AG10803 (cell line): ENCODE results near the gene IQCE.
"Not testable (repeated sequence)": the region's sequence is repeated elsewhere in the genome, so short reads cannot be mapped to it uniquely, and the experiment has no call there.

Source experiments
- DNase-seq: peaks from one replicate; pipeline ENCODE4 v3.0.0; 2010; ENCODE audit warnings: low read depth
- H3K4me3 ChIP-seq: 2 replicates; pipeline ENCODE4 v1.5.1; 2011; ENCODE audit warnings: mild to moderate bottlenecking, low read length, control low read depth
- TF ChIP-seq, protein P1 (sequence below): conservative IDR thresholded peaks from 2 replicates; pipeline ENCODE4 v1.5.1; 2011; ENCODE audit warnings: mild to moderate bottlenecking, low read length, control low read depth, inconsistent platforms

The IQCE gene

DNA sequence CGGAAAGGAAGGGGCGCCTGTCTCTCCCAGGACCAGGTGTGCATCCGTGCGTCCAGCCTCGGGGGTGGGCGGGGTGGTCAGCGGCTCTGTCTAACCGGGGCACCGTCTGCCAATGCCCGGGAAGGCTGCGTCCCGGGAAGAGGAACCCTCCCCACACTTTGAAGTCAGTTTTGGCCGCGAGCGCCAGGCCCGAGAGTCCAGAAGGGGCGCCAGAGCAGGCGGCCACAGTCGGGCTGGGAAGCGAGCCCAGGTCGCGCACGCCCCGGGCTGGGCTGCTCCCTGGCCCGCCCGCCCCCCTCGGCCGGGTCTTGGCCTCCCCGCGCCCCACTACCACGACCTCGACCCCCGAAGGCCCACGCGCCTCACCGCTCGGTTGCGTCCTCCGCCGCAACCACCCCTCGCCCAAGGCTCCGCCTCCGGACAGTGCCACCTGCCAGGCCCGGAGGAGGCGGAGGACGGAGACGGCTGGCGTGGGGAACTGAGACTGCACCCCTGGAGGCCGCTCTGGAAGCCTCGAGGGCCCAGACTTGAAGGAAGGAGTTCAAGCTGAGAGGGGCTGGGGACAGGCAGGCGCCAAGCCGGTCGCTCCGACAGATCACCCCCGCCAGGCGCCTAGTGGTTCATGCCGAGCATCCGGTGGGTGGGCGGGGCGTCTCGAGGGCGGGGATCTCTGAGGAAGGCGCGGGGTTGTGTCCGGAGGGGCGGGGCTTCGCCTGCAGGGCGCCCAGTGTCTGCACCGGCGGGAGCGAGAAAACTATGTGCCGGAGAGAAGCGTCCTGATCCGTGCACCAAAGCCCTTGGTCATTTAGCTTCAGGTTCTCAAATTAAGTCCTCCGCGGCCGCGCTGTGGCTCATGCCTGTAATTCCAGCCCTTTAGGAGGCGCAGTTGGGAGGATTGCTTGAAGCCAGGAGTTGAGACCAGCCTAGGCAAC, 3.4 kb upstream of the IQCE start, which contains the start of gene BRAT1:
Gene BRAT1 (minus strand): TSS at position 404 of the 932 bp plus-strand sequence. CDS start 1,093 bp downstream, outside the sequence.
- TF ChIP-seq, protein P1, sequence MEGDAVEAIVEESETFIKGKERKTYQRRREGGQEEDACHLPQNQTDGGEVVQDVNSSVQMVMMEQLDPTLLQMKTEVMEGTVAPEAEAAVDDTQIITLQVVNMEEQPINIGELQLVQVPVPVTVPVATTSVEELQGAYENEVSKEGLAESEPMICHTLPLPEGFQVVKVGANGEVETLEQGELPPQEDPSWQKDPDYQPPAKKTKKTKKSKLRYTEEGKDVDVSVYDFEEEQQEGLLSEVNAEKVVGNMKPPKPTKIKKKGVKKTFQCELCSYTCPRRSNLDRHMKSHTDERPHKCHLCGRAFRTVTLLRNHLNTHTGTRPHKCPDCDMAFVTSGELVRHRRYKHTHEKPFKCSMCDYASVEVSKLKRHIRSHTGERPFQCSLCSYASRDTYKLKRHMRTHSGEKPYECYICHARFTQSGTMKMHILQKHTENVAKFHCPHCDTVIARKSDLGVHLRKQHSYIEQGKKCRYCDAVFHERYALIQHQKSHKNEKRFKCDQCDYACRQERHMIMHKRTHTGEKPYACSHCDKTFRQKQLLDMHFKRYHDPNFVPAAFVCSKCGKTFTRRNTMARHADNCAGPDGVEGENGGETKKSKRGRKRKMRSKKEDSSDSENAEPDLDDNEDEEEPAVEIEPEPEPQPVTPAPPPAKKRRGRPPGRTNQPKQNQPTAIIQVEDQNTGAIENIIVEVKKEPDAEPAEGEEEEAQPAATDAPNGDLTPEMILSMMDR: peak; percentile 45
- peak; percentile 90 for DNase-seq
- peak within 1 kb of the TSS; percentile 85 for H3K4me3 ChIP-seq

DNA sequence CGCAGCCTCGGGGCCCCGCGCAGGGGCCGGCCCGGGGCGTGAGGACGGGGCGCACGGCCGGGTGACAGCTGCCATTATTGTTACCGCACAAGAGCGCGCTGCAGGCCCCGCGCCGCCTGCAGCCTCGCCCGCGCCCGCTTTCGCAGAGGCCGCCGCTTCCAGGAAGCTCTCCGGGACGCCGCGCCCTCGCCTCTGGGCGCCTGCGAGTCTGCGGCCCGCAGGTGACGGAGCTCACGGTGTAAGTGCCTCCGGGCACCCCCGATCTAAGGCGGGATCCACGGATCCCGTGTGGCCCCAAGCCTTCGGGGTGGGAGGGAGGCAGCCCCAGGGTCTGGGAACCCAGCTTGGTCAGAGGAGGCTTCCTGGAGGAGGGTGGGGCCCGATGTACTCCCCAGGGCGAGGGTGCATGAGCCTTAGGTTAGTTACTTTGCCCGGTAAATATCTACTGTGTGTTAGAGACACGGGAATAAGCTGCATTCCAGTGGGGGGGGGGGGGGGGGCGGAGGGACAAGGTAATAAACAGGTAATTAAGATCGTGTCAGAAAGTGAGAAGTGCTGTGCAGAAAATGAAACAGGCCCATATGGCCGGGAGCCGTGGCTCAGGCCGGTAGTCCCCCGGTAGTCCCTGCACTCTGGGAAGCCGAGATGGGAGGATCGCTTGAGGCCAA, 638 bp downstream of the IQCE start:
- no peak for DNase-seq
- TF ChIP-seq, protein P1: no peak
- H3K4me3 ChIP-seq: peak overlapping the region; percentile 85

DNA sequence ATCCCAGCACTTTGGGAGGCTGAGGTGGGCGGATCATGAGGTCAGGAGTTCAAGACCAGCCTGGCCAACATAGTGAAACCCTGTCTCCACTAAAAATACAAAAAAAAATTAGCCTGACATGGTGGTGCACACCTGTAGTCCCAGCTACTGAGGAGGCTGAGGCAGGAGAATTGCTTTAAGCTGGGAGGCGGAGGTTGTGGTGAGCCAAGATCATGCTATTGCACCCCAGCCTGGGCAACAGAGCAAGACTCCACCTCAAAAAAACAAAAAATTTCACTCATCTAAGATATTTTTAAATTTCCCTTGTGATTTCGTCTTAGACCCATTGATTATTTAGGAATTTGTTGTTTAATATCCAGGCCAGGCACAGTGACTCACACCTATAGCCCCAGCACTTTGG, 5.2 kb downstream of the IQCE start:
- not testable (repeated sequence) for DNase-seq, H3K4me3 ChIP-seq

DNA sequence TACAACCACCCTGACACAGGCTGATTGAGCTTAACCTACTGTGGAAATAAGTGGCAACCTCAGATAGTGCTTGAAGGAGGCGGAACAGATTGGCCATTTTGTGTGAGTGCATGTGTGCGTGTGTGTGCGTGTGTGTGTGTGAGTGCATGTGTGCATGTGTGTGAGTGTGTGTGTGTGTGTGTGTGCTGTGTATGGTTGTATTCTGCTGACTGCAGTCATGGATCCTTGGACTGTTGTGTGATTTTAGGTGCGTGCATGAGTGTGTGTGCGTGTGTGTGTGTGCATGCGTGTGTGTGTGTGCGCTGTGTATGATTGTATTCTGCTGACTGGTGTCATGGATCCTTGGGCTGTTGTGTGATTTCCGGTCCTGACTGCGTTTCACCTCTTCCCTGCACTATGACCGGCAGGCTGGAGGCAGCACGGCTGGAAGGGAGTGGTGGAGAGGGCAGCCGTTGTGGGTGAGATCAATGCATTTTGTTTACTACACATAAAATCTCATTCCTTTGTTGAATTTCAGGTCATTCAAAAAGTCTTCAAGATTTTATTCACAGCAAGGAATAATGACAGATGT, 6.3 kb downstream of the IQCE start:
- H3K4me3 ChIP-seq: no peak overlapping the region
- TF ChIP-seq, protein P1: no peak
- DNase-seq: no peak

DNA sequence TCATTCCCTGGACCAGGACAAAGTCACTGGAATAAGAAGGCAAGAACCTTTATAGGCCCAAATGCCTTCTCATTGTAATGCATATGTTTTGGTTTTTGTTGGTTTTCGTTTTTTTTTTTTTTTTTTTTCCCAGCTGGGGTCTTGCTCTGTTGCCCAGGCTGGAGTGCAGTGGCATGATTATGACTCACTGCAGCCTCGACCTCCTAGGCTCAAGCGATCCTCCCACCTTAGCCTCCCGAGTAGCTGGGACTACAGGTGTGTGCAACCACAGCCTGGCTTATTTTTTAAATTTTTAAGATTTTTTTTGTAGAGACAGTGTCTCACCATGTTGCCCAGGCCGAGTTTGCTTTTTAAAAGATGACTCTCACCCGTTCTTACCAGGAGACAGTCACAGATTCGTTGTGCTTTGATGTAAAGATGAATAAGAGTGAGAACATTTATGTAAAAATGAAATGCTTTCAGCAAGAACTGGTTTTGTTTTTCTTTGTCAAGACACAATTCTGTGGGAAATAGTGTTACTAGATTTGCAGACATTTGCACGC, 7.6 kb downstream of the IQCE start:
- TF ChIP-seq, protein P1: no peak
- H3K4me3 ChIP-seq: no peak overlapping the region
- DNase-seq: no peak

DNA sequence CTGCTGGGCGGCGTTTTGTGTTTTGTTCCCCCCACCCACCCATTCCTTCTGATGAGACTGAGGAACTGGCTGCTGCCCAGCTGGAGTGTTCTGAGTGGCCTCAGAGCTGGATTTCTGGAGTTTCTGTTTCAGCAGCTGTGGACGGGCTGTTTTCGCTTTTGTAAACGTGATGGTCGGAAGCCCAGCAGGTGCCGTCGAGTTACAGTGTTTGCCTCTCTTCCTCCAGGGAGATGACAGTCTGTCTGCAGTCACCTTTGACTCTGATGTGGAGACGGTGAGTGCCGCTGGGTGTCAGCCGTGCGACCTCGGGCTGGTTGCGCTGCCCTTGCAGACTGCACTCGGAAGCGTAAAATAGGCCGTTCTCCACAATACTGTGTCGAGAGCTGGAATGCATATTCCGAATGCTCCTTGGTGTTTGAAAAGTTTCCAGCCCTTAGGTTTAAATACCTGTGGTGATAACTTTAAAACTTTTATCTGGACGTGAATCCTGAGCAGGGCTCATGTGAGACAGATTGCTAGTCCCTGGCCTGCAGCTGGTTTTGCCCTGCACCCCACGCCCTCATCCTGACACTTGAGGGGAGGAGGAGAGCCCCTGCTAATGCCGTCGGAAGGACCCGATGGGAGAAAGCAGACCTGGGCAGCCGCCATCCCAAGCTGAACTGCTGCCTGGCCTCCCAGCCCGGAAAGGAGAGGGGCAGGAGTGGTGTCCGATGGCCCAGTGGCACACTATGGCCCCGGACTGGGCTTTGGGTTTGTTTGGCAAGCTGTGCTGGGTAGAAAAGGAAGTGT, 8.3 kb downstream of the IQCE start:
- DNase-seq: peak; percentile 9
- TF ChIP-seq, protein P1: no peak
- peak overlapping the region; percentile 16; the same call in 1 of the 2 replicates for H3K4me3 ChIP-seq
